Cardiac muscle cell (in vitro differentiated cells and primary cell): ENCODE measurements around the gene PLXNB3. TPM values are rescaled to one million over a fixed set of nuclear protein-coding genes. Genes with fewer than 3 reads are reported as not detected.

Experiments used
- DNase-seq, 2 donors: peaks; one replicate each; pipeline versions ENCODE4 v3.0.0 to v3.0.0-alpha.2; 2010 to 2017; ENCODE audit warnings: low read depth in 1 of 2, low spot score in 1 of 2
- H3K27ac ChIP-seq: fragments of 200-600 bp; sonication (generic); 2 replicates; pipeline ENCODE4 v1.5.1; 2016
- H3K27me3 ChIP-seq: fragments of 200-600 bp; sonication (generic); 2 replicates; pipeline ENCODE4 v1.6.0; 2016; ENCODE audit warnings: control low read depth
- H3K36me3 ChIP-seq: fragments of 200-600 bp; sonication (generic); 2 replicates; pipeline ENCODE4 v1.5.1; 2016; ENCODE audit warnings: control low read depth
- H3K4me1 ChIP-seq: fragments of 200-600 bp; sonication (generic); 2 replicates; pipeline ENCODE4 v1.8.1; 2017; ENCODE audit warnings: low read depth, mild to moderate bottlenecking, mixed run types
- H3K4me3 ChIP-seq: fragments of 200-600 bp; sonication (generic); 2 replicates; pipeline ENCODE4 v1.5.1; 2016; ENCODE audit warnings: mild to moderate bottlenecking
- H3K9me3 ChIP-seq: fragments of 200-600 bp; sonication (generic); 2 replicates; pipeline ENCODE4 v1.5.1; 2017; ENCODE audit warnings: low read depth, mild to moderate bottlenecking, control low read depth
- polyA plus RNA-seq: library from polyadenylated mRNA; unstranded; fragments of >200 nt; fragmentation: Nextera tagmentation; extraction: Ambion mirVana; gene quantifications from 2 replicates; pipeline ENCODE4 v1.2.1, GENCODE V29; 2016
- total RNA-seq: library from RNA; depleted of rRNA; stranded (reverse); fragments of >200 nt; gene quantifications from 2 replicates; pipeline ENCODE4 v1.2.3, GENCODE V29; 2016
- TF ChIP-seq, protein P1 (sequence below): IDR thresholded peaks from 2 replicates; pipeline ENCODE4 v1.5.1; 2012; ENCODE audit warnings: low read depth, mild to moderate bottlenecking, low read length

The PLXNB3 gene
- total and polyA plus RNA-seq, 2 experiments from 2014 or later: 0.48 to 1.4 TPM

DNA sequence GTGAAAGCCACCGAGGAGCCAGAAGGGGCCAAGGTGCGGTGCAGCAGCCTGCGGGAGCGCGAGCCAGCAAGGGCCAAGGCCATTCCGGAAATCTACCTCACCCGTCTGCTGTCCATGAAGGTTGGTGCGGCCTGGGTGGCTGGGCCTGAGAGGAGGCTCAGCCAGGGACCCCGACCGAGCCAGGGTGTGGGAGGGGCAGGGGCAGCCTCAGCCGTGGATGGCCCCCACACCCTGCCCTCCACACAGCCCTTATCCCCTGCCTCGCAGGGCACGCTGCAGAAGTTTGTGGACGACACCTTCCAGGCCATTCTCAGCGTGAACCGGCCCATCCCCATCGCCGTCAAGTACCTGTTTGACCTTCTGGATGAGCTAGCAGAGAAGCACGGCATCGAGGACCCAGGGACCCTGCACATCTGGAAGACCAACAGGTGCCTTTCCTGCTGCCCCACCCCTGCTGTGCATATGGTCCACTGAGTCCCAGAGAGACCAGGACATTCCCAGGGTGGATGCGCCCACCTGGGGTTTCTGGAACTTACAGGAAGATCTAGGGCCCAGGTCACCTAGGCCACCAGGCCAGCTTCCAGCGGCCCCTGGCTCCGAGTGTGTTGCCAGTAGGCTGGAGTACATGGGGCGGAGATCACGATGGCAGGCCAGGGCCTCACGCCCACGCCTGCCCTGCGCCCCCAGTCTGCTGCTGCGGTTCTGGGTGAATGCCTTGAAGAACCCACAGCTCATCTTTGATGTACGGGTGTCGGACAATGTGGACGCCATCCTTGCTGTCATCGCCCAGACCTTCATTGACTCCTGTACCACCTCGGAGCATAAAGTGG lies 13.4 kb downstream of the PLXNB3 start:
- DNase-seq: no peak
- Histone ChIP-seq H3K36me3 (no peaks in the 10 kb centered on the region), H3K27me3 (no peaks in the 10 kb centered on the region), H3K27ac (no peak overlapping the region), H3K4me1 (no peaks in the 10 kb centered on the region), H3K4me3 (no peak overlapping the region), H3K9me3 (no peaks in the 10 kb centered on the region)
- TF ChIP-seq, protein P1, sequence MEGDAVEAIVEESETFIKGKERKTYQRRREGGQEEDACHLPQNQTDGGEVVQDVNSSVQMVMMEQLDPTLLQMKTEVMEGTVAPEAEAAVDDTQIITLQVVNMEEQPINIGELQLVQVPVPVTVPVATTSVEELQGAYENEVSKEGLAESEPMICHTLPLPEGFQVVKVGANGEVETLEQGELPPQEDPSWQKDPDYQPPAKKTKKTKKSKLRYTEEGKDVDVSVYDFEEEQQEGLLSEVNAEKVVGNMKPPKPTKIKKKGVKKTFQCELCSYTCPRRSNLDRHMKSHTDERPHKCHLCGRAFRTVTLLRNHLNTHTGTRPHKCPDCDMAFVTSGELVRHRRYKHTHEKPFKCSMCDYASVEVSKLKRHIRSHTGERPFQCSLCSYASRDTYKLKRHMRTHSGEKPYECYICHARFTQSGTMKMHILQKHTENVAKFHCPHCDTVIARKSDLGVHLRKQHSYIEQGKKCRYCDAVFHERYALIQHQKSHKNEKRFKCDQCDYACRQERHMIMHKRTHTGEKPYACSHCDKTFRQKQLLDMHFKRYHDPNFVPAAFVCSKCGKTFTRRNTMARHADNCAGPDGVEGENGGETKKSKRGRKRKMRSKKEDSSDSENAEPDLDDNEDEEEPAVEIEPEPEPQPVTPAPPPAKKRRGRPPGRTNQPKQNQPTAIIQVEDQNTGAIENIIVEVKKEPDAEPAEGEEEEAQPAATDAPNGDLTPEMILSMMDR: no peak

DNA sequence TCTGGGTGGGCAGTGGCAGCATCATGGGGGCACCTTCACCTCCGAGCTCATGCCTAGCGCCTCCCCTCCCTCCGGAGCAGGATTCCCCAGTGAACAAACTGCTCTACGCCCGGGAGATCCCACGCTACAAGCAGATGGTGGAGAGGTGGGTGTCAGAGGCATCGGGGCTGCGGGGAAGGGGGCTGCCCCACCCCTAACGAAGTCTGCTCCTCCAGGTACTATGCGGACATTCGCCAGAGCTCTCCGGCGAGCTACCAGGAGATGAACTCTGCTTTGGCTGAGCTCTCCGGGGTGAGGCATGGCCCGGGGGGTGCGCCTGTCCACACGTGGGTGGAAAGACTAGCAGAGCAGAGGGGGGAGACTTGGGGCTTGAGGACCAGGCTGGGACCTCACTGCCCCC lies 14.1 kb downstream of the PLXNB3 start:
- DNase-seq: no peak

DNA sequence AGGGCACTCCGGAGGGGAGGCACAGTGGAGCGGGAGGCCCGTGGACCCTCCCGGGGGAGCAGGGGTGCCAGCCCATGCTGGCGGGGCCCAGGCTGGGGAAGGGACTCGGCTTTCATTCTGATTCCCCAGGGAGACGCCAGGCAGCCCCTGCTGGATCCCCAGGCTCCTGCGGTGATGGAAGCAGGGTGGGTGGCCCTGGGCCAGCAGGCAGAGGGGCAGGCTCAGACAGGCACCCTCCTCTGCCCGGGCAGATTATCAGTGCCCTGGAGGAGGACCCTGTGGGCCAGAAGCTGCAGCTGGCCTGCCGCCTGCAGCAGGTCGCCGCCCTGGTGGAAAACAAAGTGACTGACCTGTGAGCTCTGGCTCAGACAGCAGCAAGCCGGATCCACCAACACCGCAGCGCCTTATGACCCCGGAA lies 14.6 kb downstream of the PLXNB3 start:
- Histone ChIP-seq H3K9me3 (no peaks in the 10 kb centered on the region), H3K4me3 (no peak overlapping the region), H3K4me1 (no peaks in the 10 kb centered on the region), H3K36me3 (no peaks in the 10 kb centered on the region), H3K27me3 (no peaks in the 10 kb centered on the region), H3K27ac (no peak overlapping the region)
- DNase-seq: no peak
- TF ChIP-seq, protein P1: no peak

More for the DNA sequence above, 14.1 kb downstream of the PLXNB3 start:
- Histone ChIP-seq H3K36me3 (no peaks in the 10 kb centered on the region), H3K4me3 (no peak overlapping the region), H3K4me1 (no peaks in the 10 kb centered on the region), H3K9me3 (no peaks in the 10 kb centered on the region), H3K27me3 (no peaks in the 10 kb centered on the region), H3K27ac (no peak overlapping the region)
- TF ChIP-seq, protein P1: no peak

DNA sequence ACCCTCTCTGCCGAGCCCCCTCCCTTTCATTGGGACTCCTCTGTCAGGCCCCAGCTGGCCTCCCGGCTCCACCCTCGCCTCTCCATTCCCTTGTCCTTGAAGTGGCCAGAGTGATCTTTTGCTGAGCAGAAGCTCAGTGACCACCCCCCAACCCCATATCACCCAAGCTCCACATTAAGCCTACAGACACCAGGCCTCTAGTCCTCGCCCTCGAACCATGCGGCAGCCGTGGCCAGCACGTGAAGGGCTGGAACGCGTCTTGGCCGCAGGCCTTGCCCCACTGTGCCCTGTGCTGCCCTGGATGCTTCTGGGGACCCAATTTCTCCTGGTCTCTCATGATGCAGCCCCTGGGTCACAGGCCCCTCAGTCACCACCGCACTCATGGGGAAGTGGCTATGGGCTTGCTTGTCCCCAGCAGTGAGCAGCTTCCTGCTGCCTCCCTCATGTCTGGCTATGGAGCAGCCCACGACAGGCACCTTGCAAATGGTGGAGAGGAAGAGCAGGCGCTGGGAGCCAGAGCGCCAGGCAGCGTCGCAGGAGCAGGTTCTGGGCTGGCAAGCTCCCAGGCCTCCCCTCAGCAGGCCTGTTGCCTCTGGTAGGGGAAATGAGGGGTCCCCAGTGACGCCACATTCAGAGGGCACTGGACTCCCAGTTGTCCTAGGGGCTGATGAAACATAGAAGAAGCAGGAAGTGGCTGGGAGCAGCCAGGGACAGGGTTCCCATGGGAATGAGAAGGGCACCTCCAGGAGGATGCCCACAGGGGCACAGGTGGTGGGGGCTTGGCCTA lies 16.0 kb downstream of the PLXNB3 start:
- H3K36me3 ChIP-seq: no peaks in the 10 kb centered on the region
- DNase-seq: no peak
- H3K9me3 ChIP-seq: no peaks in the 10 kb centered on the region
- TF ChIP-seq, protein P1: no peak
- no peak overlapping the region for H3K27ac ChIP-seq
- H3K27me3 ChIP-seq: no peaks in the 10 kb centered on the region
- H3K4me3 ChIP-seq: no peak overlapping the region
- no peaks in the 10 kb centered on the region for H3K4me1 ChIP-seq

DNA sequence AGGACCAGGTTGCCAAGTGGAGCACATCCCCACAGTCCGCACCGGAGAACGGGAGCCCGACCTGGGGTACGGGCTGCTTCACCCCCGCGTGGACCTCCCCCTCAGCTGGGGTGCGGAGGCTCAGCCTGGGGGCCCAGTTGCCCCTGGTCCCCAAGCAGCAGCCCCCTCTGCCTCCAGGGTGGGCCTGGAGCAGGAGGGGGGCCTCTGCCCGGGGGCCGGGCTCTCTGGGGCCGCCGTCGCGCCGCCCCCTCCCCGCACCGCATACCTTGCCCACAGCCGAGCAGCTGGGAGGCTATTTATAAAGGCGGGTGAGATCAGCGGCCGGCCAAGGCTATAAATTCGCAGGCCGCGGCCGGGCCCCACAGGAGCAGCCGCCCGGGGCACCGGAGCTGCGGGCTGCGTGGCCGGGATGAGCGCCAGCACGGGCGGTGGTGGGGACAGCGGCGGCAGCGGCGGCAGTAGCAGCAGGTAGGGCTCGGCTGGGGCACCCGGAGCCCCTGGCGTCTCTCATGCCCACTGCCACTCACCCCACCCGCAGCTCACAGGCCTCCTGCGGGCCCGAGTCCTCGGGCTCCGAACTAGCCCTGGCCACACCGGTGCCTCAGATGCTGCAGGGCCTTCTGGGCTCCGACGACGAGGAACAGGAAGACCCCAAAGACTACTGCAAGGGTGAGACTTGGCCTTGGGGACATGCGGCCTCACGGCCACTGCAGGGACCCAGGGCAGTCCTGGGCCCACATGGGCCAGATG lies 16.8 kb downstream of the PLXNB3 start, which contains the start of gene SRPK3:
TSS of gene SRPK3 (plus strand) at position 364 of the 750 bp plus-strand sequence. CDS start at position 410, 46 bp downstream.
- Histone ChIP-seq H3K27me3 (no peaks in the 10 kb centered on the region), H3K4me3 (no peak within 1 kb of the TSS), H3K9me3 (no peaks in the 10 kb centered on the region), H3K4me1 (no peaks in the 10 kb centered on the region), H3K36me3 (no peaks in the 10 kb centered on the region), H3K27ac (no peak within 1 kb of the TSS)
- peak in 1 of 2 donors; percentile 11 for DNase-seq
- TF ChIP-seq, protein P1: no peak
